Nephron (organoid): ENCODE data around the gene FIGLA.

ENCODE experiments used
- H3K27ac Mint-ChIP-seq, 3 experiments: 2 replicates each; pipeline ENCODE4 v1.8.0; 2020; ENCODE audit warnings: mixed read lengths in 3 of 3, mild to moderate bottlenecking in 2 of 3, moderate library complexity in 1 of 3
- H3K27me3 Mint-ChIP-seq: 2 replicates; pipeline ENCODE4 v1.8.0; 2021; ENCODE audit warnings: low read depth, mild to moderate bottlenecking, moderate library complexity, mixed read lengths
- H3K36me3 Mint-ChIP-seq: 2 replicates; pipeline ENCODE4 v1.8.0; 2020; ENCODE audit warnings: low read depth, mixed read lengths
- H3K4me1 Mint-ChIP-seq: 2 replicates; pipeline ENCODE4 v1.8.0; 2020; ENCODE audit warnings: mixed read lengths
- H3K4me3 Mint-ChIP-seq, 3 experiments: 2 replicates each; pipeline ENCODE4 v1.8.0; 2020; ENCODE audit warnings: mild to moderate bottlenecking in 3 of 3, mixed read lengths in 3 of 3, moderate library complexity in 2 of 3
- H3K9me3 Mint-ChIP-seq: 2 replicates; pipeline ENCODE4 v1.8.0; 2020; ENCODE audit warnings: mixed read lengths
- TF ChIP-seq, protein P1 (sequence below), 3 experiments: fragments of 200-600 bp; sonication (generic); IDR thresholded peaks; one replicate each; pipeline ENCODE4 v1.5.0; 2021; ENCODE audit warnings: antibody characterized with exemption in 3 of 3; ENCODE audit not compliant: unreplicated experiment in 3 of 3

FIGLA gene

DNA sequence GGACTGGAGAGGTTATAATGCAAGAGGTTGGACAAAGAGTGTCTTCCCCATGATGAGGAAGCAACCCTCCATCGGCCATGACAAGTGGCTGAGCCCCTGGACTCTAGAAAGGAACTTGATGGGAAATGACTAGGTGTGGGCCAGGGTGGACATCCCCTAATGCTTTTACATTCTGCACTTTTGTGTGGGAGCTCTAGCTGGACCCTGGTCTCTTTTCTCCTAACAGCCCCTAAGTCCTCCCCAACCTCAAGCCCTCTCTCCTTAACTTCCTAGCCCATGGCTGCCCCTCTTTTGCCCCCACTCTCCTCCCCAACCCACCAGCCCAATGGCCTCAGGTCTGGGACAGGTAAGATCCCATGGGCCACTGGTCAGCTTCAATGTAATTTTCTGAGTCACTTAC lies 42.8 kb upstream of the FIGLA start:
- Mint-ChIP-seq H3K9me3 (no peaks in the 10 kb centered on the region), H3K4me3 (no peak overlapping the region), H3K27ac (no peak overlapping the region), H3K4me1 (peaks cover 6% of the 10 kb centered on the region), H3K27me3 (peaks cover 35% of the 10 kb centered on the region), H3K36me3 (no peaks in the 10 kb centered on the region)
- TF ChIP-seq, protein P1, sequence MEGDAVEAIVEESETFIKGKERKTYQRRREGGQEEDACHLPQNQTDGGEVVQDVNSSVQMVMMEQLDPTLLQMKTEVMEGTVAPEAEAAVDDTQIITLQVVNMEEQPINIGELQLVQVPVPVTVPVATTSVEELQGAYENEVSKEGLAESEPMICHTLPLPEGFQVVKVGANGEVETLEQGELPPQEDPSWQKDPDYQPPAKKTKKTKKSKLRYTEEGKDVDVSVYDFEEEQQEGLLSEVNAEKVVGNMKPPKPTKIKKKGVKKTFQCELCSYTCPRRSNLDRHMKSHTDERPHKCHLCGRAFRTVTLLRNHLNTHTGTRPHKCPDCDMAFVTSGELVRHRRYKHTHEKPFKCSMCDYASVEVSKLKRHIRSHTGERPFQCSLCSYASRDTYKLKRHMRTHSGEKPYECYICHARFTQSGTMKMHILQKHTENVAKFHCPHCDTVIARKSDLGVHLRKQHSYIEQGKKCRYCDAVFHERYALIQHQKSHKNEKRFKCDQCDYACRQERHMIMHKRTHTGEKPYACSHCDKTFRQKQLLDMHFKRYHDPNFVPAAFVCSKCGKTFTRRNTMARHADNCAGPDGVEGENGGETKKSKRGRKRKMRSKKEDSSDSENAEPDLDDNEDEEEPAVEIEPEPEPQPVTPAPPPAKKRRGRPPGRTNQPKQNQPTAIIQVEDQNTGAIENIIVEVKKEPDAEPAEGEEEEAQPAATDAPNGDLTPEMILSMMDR (IDR thresholded peaks at IDR 0.05; ENCODE audit: unreplicated experiment in 3 of 3) = no peak

DNA sequence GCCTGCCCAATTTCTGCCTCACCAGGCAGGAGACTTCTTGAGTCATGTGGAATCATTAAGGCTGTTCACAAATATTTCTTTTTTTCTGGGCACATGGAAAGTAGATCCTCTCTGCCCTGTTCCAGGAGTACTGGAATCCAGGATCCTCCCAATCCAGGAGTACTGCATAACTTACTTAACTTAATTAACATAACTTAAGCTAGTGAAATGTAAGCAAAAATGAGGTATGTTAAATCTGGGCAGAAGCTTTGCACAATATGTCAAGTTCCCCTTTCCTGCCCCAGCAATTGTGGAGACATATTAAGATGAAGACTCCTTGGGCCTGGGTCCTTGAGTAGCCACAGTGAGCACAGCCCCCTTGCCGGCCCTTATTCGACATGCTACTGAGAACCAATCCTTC lies 41.9 kb upstream of the FIGLA start:
- H3K27ac Mint-ChIP-seq = no peak overlapping the region
- H3K4me3 Mint-ChIP-seq = no peak overlapping the region
- H3K4me1 Mint-ChIP-seq = peaks cover 10% of the 10 kb centered on the region
- no peaks in the 10 kb centered on the region for H3K9me3 Mint-ChIP-seq
- H3K36me3 Mint-ChIP-seq = no peaks in the 10 kb centered on the region
- H3K27me3 Mint-ChIP-seq = peaks cover 35% of the 10 kb centered on the region
- TF ChIP-seq, protein P1 (IDR thresholded peaks at IDR 0.05; ENCODE audit: unreplicated experiment in 3 of 3) = no peak

DNA sequence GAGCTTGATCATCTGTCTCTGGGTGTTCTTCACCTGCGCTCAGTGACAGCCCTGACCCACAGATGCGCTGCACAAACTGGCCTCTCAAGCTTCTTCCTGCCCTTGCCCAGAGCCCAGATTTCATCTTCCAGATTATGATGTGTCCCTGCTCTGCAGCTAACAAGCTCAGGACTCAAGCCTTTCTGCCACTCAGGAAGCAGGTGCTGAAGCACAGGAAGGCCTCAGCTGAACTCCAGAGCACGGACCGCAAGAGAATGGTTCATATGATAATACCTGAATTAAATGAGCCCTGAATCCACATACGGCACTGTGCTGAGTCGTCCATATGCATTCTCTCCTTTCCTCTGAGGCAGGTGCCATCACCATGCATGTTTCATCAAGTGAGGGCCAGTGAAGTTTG lies 41.4 kb upstream of the FIGLA start:
- no peaks in the 10 kb centered on the region for H3K9me3 Mint-ChIP-seq
- no peak overlapping the region for H3K27ac Mint-ChIP-seq
- TF ChIP-seq, protein P1 (IDR thresholded peaks at IDR 0.05; ENCODE audit: unreplicated experiment in 3 of 3) = no peak
- peaks cover 16% of the 10 kb centered on the region for H3K4me1 Mint-ChIP-seq
- H3K4me3 Mint-ChIP-seq = no peak overlapping the region
- H3K36me3 Mint-ChIP-seq = no peaks in the 10 kb centered on the region
- H3K27me3 Mint-ChIP-seq = peaks cover 34% of the 10 kb centered on the region

DNA sequence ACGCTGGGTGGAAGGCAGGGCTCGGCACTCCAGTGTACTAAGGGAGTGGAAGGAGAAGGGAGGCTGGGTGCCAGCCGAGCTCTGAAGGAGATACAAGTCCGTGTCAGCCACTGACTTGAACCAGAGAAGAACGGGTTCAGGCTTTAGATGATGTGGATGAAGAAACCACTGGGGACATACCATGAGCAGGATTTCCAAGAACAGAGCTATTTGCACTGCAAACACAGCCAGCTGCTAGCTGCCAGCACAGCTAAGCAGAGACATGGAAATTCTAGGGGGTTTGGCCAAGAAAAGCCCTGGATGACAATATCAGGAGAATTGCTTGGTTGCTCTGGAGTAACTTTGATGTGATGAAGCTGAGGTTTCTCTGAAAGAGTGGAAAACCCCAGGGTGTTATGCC lies 39.9 kb upstream of the FIGLA start:
- Mint-ChIP-seq H3K4me1 (peaks cover 18% of the 10 kb centered on the region), H3K27ac (no peak overlapping the region), H3K27me3 (peaks cover 28% of the 10 kb centered on the region), H3K4me3 (no peak overlapping the region), H3K9me3 (no peaks in the 10 kb centered on the region), H3K36me3 (no peaks in the 10 kb centered on the region)
- TF ChIP-seq, protein P1 (IDR thresholded peaks at IDR 0.05; ENCODE audit: unreplicated experiment in 3 of 3) = no peak

DNA sequence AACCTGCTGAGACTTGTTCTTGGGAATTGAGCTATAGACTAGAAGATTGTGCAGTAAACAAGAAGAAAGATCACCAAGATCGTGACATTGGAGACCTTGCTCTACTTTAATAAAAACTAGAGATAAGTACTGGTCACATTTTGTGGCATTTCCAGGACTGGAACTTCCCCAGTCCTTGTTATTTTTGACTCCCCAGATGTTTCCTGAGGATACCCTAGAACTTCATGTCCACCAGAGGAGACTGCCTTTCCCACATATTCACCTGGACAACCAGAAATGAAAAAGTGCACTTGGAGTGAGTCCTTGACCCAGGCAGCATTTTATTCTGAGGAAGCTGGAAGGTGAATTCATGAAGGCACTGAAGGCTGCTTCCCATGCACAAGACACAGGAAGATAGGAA lies 39.5 kb upstream of the FIGLA start:
- TF ChIP-seq, protein P1 (IDR thresholded peaks at IDR 0.05; ENCODE audit: unreplicated experiment in 3 of 3) = no peak
- Mint-ChIP-seq H3K36me3 (no peaks in the 10 kb centered on the region), H3K4me1 (peaks cover 18% of the 10 kb centered on the region), H3K27ac (no peak overlapping the region), H3K27me3 (peaks cover 24% of the 10 kb centered on the region), H3K9me3 (no peaks in the 10 kb centered on the region), H3K4me3 (no peak overlapping the region)

DNA sequence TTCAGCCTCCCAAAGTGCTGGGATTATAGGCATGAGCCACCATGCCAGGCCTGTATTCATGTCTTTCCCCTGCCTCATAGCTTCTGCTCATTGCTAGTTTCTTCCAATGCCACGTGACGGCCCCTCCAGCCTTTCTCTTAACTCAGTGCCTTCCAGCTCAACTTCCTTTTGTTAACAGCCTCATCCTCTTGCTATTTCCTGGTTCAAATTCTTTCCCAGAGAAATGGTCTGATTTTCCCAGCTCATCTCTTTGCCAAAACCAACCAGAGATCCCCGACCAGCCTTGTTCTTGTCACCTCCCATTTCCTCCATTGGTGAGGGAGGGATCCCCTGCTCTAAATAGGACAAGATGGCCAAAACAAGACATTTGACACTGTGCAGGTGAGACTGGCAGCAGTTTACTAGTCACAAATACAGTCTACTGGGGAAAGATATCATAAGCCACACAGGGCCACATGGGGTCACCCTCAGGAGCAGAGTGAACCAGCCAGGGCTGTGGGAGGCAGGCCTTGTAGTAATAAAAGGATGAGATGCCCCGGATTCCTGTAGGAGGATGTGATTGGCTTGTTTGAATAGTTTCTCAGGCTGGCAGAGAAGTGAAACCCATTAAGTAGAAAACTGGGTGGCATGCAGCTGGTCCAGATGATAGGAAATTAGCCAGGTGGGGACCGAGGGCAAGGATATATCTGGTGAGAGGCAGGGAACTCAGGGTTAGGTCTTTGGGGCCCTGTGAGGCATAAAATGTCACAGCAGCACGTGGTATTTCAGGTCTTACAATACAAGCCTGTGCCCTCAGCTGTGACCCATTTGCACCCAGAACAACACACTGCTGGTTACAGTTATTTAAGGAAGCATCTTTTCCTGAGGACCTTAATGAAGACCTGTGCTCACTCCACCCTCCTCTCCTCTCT lies 38.7 kb upstream of the FIGLA start:
- Mint-ChIP-seq H3K27ac (no peak overlapping the region), H3K36me3 (no peaks in the 10 kb centered on the region), H3K27me3 (peaks cover 24% of the 10 kb centered on the region), H3K4me3 (no peak overlapping the region), H3K4me1 (peaks cover 18% of the 10 kb centered on the region), H3K9me3 (no peaks in the 10 kb centered on the region)
- TF ChIP-seq, protein P1 (IDR thresholded peaks at IDR 0.05; ENCODE audit: unreplicated experiment in 3 of 3) = no peak
